ENCODE results near the gene OSBPL5. TPM values are rescaled to one million over a fixed set of nuclear protein-coding genes. Genes with fewer than 3 reads are reported as not detected.

Gene OSBPL5
- total RNA-seq, 1 experiment from 2014 or later, result 51.4 TPM

DNA sequence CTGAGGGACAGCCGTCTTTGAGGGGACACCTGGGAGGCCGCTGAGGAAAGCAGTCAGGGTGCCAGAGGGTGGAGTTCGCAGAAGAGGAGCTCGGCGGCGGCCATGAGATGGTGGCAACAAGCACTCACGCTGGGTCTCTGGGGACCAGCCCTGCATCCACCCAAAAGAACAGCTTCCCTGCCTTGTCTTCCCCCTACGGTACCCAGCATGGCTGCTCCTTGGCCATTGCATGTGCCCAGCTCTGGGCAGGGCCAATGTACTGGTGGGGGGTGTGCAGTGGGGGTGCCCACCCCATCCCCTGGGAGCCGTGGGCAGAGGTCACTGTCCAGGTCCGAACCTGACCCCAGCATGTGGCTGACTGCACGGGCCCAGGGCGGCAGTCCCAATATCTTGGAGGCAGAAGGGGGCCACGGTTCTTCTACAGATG, 42.3 kb downstream of the OSBPL5 start:
- no peak for ATAC-seq
- Histone ChIP-seq H2AFZ (ENCODE audit: low read length) (no peak overlapping the region), H4K20me1 (ENCODE audit: low read length) (no peaks in the 10 kb centered on the region), H3K27me3 (ENCODE audit: low read length) (no peaks in the 10 kb centered on the region), H3K4me1 (ENCODE audit: insufficient read depth, low read length) (peaks cover 31% of the 10 kb centered on the region), H3K9me2 (replicated peaks; ENCODE audit: low read length) (no peaks in the 10 kb centered on the region), H3K4me3 (ENCODE audit: low read length) (no peak overlapping the region), H3K79me2 (ENCODE audit: low read length) (peaks cover 36% of the 10 kb centered on the region), H3K27ac (ENCODE audit: low read length) (no peak overlapping the region), H3F3A (ENCODE audit: low read length, unreplicated experiment) (no peaks in the 10 kb centered on the region), H3K9me3 (ENCODE audit: low read length) (no peaks in the 10 kb centered on the region), H3K9ac (ENCODE audit: low read length) (no peak overlapping the region), H3K36me3 (ENCODE audit: low read depth, low read length) (peaks cover 33% of the 10 kb centered on the region), H3K4me2 (ENCODE audit: low read length) (no peak overlapping the region)
- POLR2A ChIA-PET (ENCODE audit: unreplicated experiment), result no interaction called here
- no peak for DNase-seq
- TF ChIP-seq EZH2 (IDR thresholded peaks at IDR 0.05; ENCODE audit: low read length, unreplicated experiment) (no peak), EZH2phosphoT487 (IDR thresholded peaks at IDR 0.05; ENCODE audit: borderline replicate concordance, low read length) (no peak)
- TF ChIP-seq, protein P1, sequence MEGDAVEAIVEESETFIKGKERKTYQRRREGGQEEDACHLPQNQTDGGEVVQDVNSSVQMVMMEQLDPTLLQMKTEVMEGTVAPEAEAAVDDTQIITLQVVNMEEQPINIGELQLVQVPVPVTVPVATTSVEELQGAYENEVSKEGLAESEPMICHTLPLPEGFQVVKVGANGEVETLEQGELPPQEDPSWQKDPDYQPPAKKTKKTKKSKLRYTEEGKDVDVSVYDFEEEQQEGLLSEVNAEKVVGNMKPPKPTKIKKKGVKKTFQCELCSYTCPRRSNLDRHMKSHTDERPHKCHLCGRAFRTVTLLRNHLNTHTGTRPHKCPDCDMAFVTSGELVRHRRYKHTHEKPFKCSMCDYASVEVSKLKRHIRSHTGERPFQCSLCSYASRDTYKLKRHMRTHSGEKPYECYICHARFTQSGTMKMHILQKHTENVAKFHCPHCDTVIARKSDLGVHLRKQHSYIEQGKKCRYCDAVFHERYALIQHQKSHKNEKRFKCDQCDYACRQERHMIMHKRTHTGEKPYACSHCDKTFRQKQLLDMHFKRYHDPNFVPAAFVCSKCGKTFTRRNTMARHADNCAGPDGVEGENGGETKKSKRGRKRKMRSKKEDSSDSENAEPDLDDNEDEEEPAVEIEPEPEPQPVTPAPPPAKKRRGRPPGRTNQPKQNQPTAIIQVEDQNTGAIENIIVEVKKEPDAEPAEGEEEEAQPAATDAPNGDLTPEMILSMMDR (conservative IDR thresholded peaks at IDR 0.05; ENCODE audit: low read depth, low read length), result no peak
- intact Hi-C loops (cut with micrococcal nuclease), result no loop called here
- CTCF ChIA-PET, result no interaction called here
- BruUV-seq (replicated peaks), result no TSS peak

DNA sequence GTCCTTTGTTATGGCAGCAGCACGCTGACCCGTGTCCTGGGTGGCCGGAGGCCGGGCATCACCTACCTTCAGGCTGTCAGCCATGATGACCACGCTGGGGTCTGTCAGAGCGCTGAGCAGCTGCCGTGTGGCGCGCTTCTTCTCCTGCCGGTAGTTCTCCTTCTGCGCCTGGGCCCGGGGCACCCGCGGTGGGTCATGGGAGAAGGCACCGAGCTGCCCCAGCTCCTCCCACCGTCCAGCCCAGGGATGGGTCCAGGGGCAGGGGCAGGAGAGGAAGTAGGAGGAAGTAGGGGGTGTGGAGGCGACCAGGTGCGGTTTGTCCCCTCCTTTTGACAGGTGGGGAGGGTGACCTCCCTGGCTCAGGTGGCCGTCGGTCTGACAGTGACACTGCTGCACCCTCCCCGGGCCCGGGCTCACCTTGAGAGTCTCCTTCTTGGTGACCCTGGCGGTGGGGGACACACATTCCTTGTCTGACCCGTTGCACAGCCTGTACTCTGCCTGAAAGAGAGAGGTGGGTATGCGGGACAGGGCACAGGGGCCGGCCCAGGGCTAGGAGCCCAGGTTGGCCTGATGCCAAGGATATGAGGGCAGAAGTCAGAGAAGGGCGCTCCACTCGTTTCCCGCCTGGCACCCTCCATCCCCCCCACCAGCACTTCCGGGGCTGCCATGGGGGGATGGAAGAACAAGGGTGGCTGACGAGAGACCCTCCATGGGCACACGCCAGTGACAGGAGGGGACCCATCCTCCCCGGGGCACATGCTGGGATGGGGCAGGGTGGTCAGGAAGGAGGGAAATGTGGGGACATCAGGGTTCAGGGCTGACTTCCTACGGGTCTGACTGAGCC, 43.0 kb downstream of the OSBPL5 start:
- no peaks in the 10 kb centered on the region for H3K9me2 ChIP-seq (replicated peaks; ENCODE audit: low read length)
- POLR2A ChIA-PET (ENCODE audit: unreplicated experiment), result no interaction called here
- no peak overlapping the region for H3K4me3 ChIP-seq (ENCODE audit: low read length)
- DNase-seq (no peak), ATAC-seq (no peak)
- BruUV-seq (replicated peaks), result no TSS peak
- H3K4me2 ChIP-seq (ENCODE audit: low read length), result no peak overlapping the region
- H3K36me3 ChIP-seq (ENCODE audit: low read depth, low read length), result peaks cover 39% of the 10 kb centered on the region
- CTCF ChIA-PET, result no interaction called here
- no peak overlapping the region for H3K27ac ChIP-seq (ENCODE audit: low read length)
- H3F3A ChIP-seq (ENCODE audit: low read length, unreplicated experiment), result no peaks in the 10 kb centered on the region
- H2AFZ ChIP-seq (ENCODE audit: low read length), result no peak overlapping the region
- intact Hi-C loops (cut with micrococcal nuclease), result no loop called here
- no peaks in the 10 kb centered on the region for H3K27me3 ChIP-seq (ENCODE audit: low read length)
- H3K79me2 ChIP-seq (ENCODE audit: low read length), result peaks cover 36% of the 10 kb centered on the region
- no peak overlapping the region for H3K9ac ChIP-seq (ENCODE audit: low read length)
- TF ChIP-seq EZH2 (IDR thresholded peaks at IDR 0.05; ENCODE audit: low read length, unreplicated experiment) (no peak), EZH2phosphoT487 (IDR thresholded peaks at IDR 0.05; ENCODE audit: borderline replicate concordance, low read length) (no peak)
- TF ChIP-seq, protein P1 (conservative IDR thresholded peaks at IDR 0.05; ENCODE audit: low read depth, low read length), result no peak
- peaks cover 29% of the 10 kb centered on the region for H3K4me1 ChIP-seq (ENCODE audit: insufficient read depth, low read length)
- H4K20me1 ChIP-seq (ENCODE audit: low read length), result no peaks in the 10 kb centered on the region
- H3K9me3 ChIP-seq (ENCODE audit: low read length), result no peaks in the 10 kb centered on the region

DNA sequence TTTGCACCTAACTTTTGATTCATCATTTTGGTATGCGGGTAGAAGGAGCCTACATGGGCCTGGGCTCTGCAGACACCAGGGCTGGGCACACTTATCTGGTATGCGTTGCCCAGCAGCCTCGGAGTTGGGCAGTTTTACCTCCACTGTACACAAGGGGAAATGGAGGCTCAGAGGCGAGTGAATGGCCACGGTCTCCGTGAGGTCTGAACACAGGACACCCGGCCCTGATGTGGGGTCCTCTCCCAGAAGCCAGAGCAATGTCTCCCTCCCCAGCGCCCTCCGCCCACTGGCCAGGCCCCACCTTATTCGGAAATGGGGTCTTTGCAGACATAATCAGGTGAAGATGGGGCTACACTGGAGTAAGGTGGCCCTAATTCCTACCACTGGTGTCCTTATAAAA, 43.7 kb downstream of the OSBPL5 start:
- Histone ChIP-seq H3K36me3 (ENCODE audit: low read depth, low read length) (peaks cover 44% of the 10 kb centered on the region), H3K27ac (ENCODE audit: low read length) (no peak overlapping the region), H2AFZ (ENCODE audit: low read length) (no peak overlapping the region), H3K9ac (ENCODE audit: low read length) (no peak overlapping the region), H3K9me2 (replicated peaks; ENCODE audit: low read length) (no peaks in the 10 kb centered on the region), H3K4me3 (ENCODE audit: low read length) (no peak overlapping the region), H3K4me2 (ENCODE audit: low read length) (no peak overlapping the region), H4K20me1 (ENCODE audit: low read length) (no peaks in the 10 kb centered on the region), H3K27me3 (ENCODE audit: low read length) (no peaks in the 10 kb centered on the region), H3K79me2 (ENCODE audit: low read length) (peaks cover 36% of the 10 kb centered on the region), H3F3A (ENCODE audit: low read length, unreplicated experiment) (no peaks in the 10 kb centered on the region), H3K9me3 (ENCODE audit: low read length) (no peaks in the 10 kb centered on the region), H3K4me1 (ENCODE audit: insufficient read depth, low read length) (peaks cover 23% of the 10 kb centered on the region)
- no peak for DNase-seq
- no peak for ATAC-seq
- intact Hi-C loops (cut with micrococcal nuclease), result no loop called here
- BruUV-seq (replicated peaks), result no TSS peak
- TF ChIP-seq EZH2phosphoT487 (IDR thresholded peaks at IDR 0.05; ENCODE audit: borderline replicate concordance, low read length) (no peak), EZH2 (IDR thresholded peaks at IDR 0.05; ENCODE audit: low read length, unreplicated experiment) (no peak)
- TF ChIP-seq, protein P1 (conservative IDR thresholded peaks at IDR 0.05; ENCODE audit: low read depth, low read length), result no peak
- CTCF ChIA-PET, result no interaction called here
- POLR2A ChIA-PET (ENCODE audit: unreplicated experiment), result no interaction called here
